Mesothelial cell of epicardium (in vitro differentiated cells): ENCODE measurements around the gene PCNX2. TPM values are rescaled to one million over a fixed set of nuclear protein-coding genes. Genes with fewer than 3 reads are reported as not detected.

ENCODE experiments used
- DNase-seq, 2 experiments: peaks; one replicate each; pipeline ENCODE4 v3.0.0; 2021; ENCODE audit warnings: low spot score in 2 of 2; ENCODE audit not compliant: unreplicated experiment in 2 of 2
- H3K27ac Mint-ChIP-seq: 2 replicates; pipeline ENCODE4 v1.8.0; 2021; ENCODE audit warnings: mixed read lengths
- H3K27me3 Mint-ChIP-seq: 2 replicates; pipeline ENCODE4 v1.8.0; 2021; ENCODE audit warnings: low read depth, mixed read lengths
- H3K36me3 Mint-ChIP-seq: 2 replicates; pipeline ENCODE4 v1.8.0; 2021; ENCODE audit warnings: mixed read lengths
- H3K4me1 Mint-ChIP-seq: 2 replicates; pipeline ENCODE4 v1.8.0; 2021; ENCODE audit warnings: mixed read lengths
- H3K4me3 Mint-ChIP-seq: 2 replicates; pipeline ENCODE4 v1.8.0; 2021; ENCODE audit warnings: mild to moderate bottlenecking, moderate library complexity, mixed read lengths
- H3K9me3 Mint-ChIP-seq: 2 replicates; pipeline ENCODE4 v1.8.0; 2021; ENCODE audit warnings: mixed read lengths
- CTCF ChIP-seq: fragments of 200-600 bp; sonication (generic); IDR thresholded peaks from one replicate; pipeline ENCODE4 v1.5.0; 2021; ENCODE audit warnings: antibody characterized with exemption; ENCODE audit not compliant: unreplicated experiment
- total RNA-seq: library from RNA; stranded (reverse); gene quantifications from 3 replicates; pipeline ENCODE4 v1.2.1, GENCODE V29; 2021

Gene PCNX2
- total RNA-seq, 1 donor from 2014 or later: 28.4 TPM

- Mint-ChIP-seq H3K9me3 (no peaks in the 10 kb centered on the region), H3K27ac (no peak overlapping the region), H3K27me3 (peaks cover 58% of the 10 kb centered on the region), H3K4me3 (no peak overlapping the region), H3K4me1 (peaks cover 21% of the 10 kb centered on the region), H3K36me3 (no peaks in the 10 kb centered on the region)
- TF ChIP-seq CTCF: no peak
- DNase-seq: no peak
Measured at GRCh38 chr1:233326319-233326718, 30.8 kb upstream of the PCNX2 start.

GRCh38 chr1:233323718-233324117 is 28.2 kb upstream of the PCNX2 start:
- H3K4me3 Mint-ChIP-seq: no peak overlapping the region
- H3K9me3 Mint-ChIP-seq: no peaks in the 10 kb centered on the region
- no peak for DNase-seq
- H3K36me3 Mint-ChIP-seq: no peaks in the 10 kb centered on the region
- peaks cover 51% of the 10 kb centered on the region for H3K27me3 Mint-ChIP-seq
- no peak overlapping the region for H3K27ac Mint-ChIP-seq
- H3K4me1 Mint-ChIP-seq: peaks cover 4% of the 10 kb centered on the region
- TF ChIP-seq CTCF: no peak

GRCh38 chr1:233320023-233320422 is 24.5 kb upstream of the PCNX2 start:
- H3K27me3 Mint-ChIP-seq: peaks cover 50% of the 10 kb centered on the region
- no peaks in the 10 kb centered on the region for H3K4me1 Mint-ChIP-seq
- no peak for TF ChIP-seq CTCF
- H3K4me3 Mint-ChIP-seq: no peak overlapping the region
- H3K27ac Mint-ChIP-seq: no peak overlapping the region
- no peak for DNase-seq
- no peaks in the 10 kb centered on the region for H3K9me3 Mint-ChIP-seq
- no peaks in the 10 kb centered on the region for H3K36me3 Mint-ChIP-seq

DNA sequence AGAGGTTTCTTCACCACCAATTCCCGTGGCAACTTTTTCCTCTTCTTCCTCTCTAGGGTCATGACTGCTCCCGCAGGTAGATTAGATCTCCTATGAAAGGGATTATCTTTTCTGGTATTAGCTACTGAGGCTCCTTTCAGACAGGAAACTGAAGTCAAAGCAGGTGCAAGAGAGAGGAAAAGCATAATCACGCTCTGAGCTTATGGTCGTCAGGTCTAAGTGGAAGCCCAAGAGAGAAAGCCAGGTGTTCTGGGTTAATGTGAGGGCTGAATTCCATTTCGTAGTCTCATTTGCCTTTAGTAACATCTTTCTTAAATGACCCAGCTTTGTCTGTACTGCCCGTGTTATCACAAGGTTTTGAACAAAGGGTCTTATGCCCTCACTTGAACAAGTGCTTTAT is 23.7 kb upstream of the PCNX2 start:
- peaks cover 49% of the 10 kb centered on the region for H3K27me3 Mint-ChIP-seq
- no peak overlapping the region for H3K4me3 Mint-ChIP-seq
- no peaks in the 10 kb centered on the region for H3K9me3 Mint-ChIP-seq
- no peak overlapping the region for H3K27ac Mint-ChIP-seq
- no peaks in the 10 kb centered on the region for H3K36me3 Mint-ChIP-seq
- no peak for DNase-seq
- TF ChIP-seq CTCF: no peak
- H3K4me1 Mint-ChIP-seq: no peaks in the 10 kb centered on the region

DNA sequence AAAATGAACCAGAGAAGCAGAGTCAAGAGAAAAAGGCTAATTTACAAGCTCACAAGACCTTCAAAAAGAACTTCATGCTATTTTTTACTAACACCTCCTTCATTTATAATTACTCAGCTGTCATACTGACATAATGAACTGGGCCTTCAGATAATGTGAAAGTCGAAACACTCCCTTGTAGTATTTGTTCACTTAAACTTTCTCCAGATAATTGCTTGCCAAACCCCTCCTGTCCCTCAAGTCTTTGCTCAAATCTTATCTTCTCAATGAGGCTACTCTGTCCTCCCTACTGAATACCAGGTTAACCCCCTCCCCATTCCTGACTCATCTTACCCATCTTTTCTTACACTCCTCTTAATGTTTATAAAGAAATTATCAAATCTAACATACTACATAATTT is 20.9 kb upstream of the PCNX2 start:
- no peak for TF ChIP-seq CTCF
- H3K4me3 Mint-ChIP-seq: no peak overlapping the region
- no peaks in the 10 kb centered on the region for H3K9me3 Mint-ChIP-seq
- peaks cover 26% of the 10 kb centered on the region for H3K27me3 Mint-ChIP-seq
- no peaks in the 10 kb centered on the region for H3K36me3 Mint-ChIP-seq
- no peaks in the 10 kb centered on the region for H3K4me1 Mint-ChIP-seq
- no peak for DNase-seq
- no peak overlapping the region for H3K27ac Mint-ChIP-seq

DNA sequence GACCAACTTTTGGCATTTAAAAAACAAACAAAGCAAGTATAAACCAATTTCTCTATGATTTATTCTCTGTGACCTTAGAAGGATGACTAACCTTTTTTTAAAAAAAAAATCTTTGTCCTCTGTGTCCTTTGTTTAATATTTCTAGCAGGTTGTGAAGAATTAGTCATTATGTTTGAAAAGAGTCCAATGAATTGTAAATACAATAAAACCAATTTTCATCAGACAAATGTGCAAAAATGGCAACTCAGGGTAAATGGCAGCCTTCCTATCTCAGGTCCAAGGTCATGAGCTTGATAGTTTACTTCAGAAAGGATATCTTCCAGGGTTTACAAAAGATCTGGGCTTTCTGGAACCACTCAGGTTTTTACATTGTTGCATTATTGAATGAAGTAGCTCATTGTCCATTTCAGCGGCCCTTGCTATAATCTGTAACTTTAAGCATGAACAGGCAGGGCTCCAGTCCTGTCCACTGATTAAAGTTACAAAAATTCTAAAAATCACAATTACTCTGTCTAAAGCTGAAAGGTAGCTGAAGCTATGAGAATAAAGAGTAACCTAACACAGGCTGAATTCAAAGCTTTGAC is 20.3 kb upstream of the PCNX2 start:
- Mint-ChIP-seq H3K4me3 (no peak overlapping the region), H3K36me3 (no peaks in the 10 kb centered on the region), H3K9me3 (no peaks in the 10 kb centered on the region), H3K4me1 (no peaks in the 10 kb centered on the region), H3K27me3 (peaks cover 25% of the 10 kb centered on the region), H3K27ac (no peak overlapping the region)
- no peak for DNase-seq
- TF ChIP-seq CTCF: no peak
